ENCODE results near the gene ATF5.

- TF ChIP-seq POLR2A (IDR thresholded peaks at IDR 0.05) (no peak), CTCF (IDR thresholded peaks at IDR 0.05) (no peak)
Measured at GRCh38 chr19:49954933-49955332, 25.9 kb downstream of the ATF5 start.

All from right lobe of liver (tissue), 4 donors.